Right atrium auricular region (tissue), 2 donors: ENCODE results near the gene PRSS33. TPM values are rescaled to one million over a fixed set of nuclear protein-coding genes. Genes with fewer than 3 reads are reported as not detected.

Experiments
- DNase-seq: peaks from one replicate; pipeline ENCODE4 v3.0.0-alpha.2; 2019; ENCODE audit warnings: low spot score
- H3K27ac ChIP-seq, 2 donors: fragments of 200-600 bp; sonication (generic); 1 replicate in 1 of 2; 2 replicates in 1 of 2; pipeline ENCODE4 v1.5.1; 2016 to 2019
- H3K27me3 ChIP-seq, 2 donors: fragments of 200-600 bp; sonication (generic); one replicate each; pipeline versions ENCODE4 v1.5.1 to v1.6.0; 2017 to 2019
- H3K36me3 ChIP-seq: fragments of 200-600 bp; sonication (generic); one replicate; pipeline ENCODE4 v1.5.1; 2016
- H3K4me1 ChIP-seq, 2 donors: fragments of 200-600 bp; sonication (generic); one replicate each; pipeline versions ENCODE4 v1.5.1 to v1.6.0; 2017 to 2019
- H3K4me3 ChIP-seq, 2 donors: fragments of 200-600 bp; sonication (generic); 1 replicate in 1 of 2; 2 replicates in 1 of 2; pipeline ENCODE4 v1.5.1; 2017 to 2019; ENCODE audit warnings: mild to moderate bottlenecking in 1 of 2, moderate library complexity in 1 of 2
- H3K9me3 ChIP-seq, 2 donors: fragments of 200-600 bp; sonication (generic); one replicate each; pipeline ENCODE4 v1.5.1; 2019
- CTCF ChIP-seq, 2 donors: fragments of 200-600 bp; sonication (generic); IDR thresholded peaks; one replicate each; pipeline ENCODE4 v1.5.1; 2019; ENCODE audit warnings: antibody characterized with exemption in 2 of 2
- total RNA-seq, 2 donors: library from RNA; depleted of rRNA; stranded (reverse); fragments of >200 nt; gene quantifications; one replicate each; pipeline ENCODE4 v1.1.0, GENCODE V29; 2016

PRSS33 gene
- total RNA-seq, 2 donors from 2014 or later = not detected

GRCh38 chr16:2799205-2799858 is 12.0 kb upstream of the PRSS33 start:
- no peak for TF ChIP-seq CTCF (IDR thresholded peaks at IDR 0.05)
- peaks cover 0 to 16% of the 10 kb centered on the region in 2 donors for H3K9me3 ChIP-seq
- H3K27me3 ChIP-seq = no peaks in the 10 kb centered on the region
- no peak for DNase-seq
- no peaks in the 10 kb centered on the region for H3K4me1 ChIP-seq
- no peaks in the 10 kb centered on the region for H3K36me3 ChIP-seq
- no peak overlapping the region for H3K27ac ChIP-seq
- no peak overlapping the region for H3K4me3 ChIP-seq

GRCh38 chr16:2798723-2799204 is 11.4 kb upstream of the PRSS33 start:
- no peak overlapping the region for H3K4me3 ChIP-seq
- H3K27ac ChIP-seq = no peak overlapping the region
- H3K36me3 ChIP-seq = no peaks in the 10 kb centered on the region
- no peak for TF ChIP-seq CTCF (IDR thresholded peaks at IDR 0.05)
- no peaks in the 10 kb centered on the region for H3K4me1 ChIP-seq
- H3K27me3 ChIP-seq = no peaks in the 10 kb centered on the region
- DNase-seq = no peak
- H3K9me3 ChIP-seq = peaks cover 0 to 11% of the 10 kb centered on the region in 2 donors

GRCh38 chr16:2795395-2796143 is 8.2 kb upstream of the PRSS33 start:
- H3K4me3 ChIP-seq = no peak overlapping the region
- H3K4me1 ChIP-seq = no peaks in the 10 kb centered on the region
- no peak overlapping the region for H3K27ac ChIP-seq
- no peaks in the 10 kb centered on the region for H3K36me3 ChIP-seq
- H3K27me3 ChIP-seq = no peaks in the 10 kb centered on the region
- no peaks in the 10 kb centered on the region for H3K9me3 ChIP-seq
- no peak for TF ChIP-seq CTCF (IDR thresholded peaks at IDR 0.05)
- DNase-seq = no peak

GRCh38 chr16:2792940-2793339 is 5.6 kb upstream of the PRSS33 start:
- TF ChIP-seq CTCF (IDR thresholded peaks at IDR 0.05) = no peak
- Histone ChIP-seq H3K27me3 (no peaks in the 10 kb centered on the region), H3K4me1 (no peaks in the 10 kb centered on the region), H3K27ac (no peak overlapping the region), H3K36me3 (no peaks in the 10 kb centered on the region), H3K9me3 (no peaks in the 10 kb centered on the region), H3K4me3 (no peak overlapping the region)
- no peak for DNase-seq

GRCh38 chr16:2791174-2791573 is 3.8 kb upstream of the PRSS33 start:
- Histone ChIP-seq H3K4me1 (no peaks in the 10 kb centered on the region), H3K9me3 (no peaks in the 10 kb centered on the region), H3K27ac (no peak overlapping the region), H3K27me3 (peaks cover 0 to 4% of the 10 kb centered on the region in 2 donors), H3K36me3 (no peaks in the 10 kb centered on the region), H3K4me3 (no peak overlapping the region)
- no peak for TF ChIP-seq CTCF (IDR thresholded peaks at IDR 0.05)
- DNase-seq = no peak
